Stimulated activated CD4-positive, alpha-beta T cell treated with anti-CD3 and anti-CD28 coated beads, Interleukin-15, amount 100 ng/mL, for 1 hour (primary cell): ENCODE measurements around the gene MOB3A.

Source experiments
- DNase-seq, 2 donors: peaks; one replicate each; pipeline ENCODE4 v3.0.0-alpha.2; 2020; ENCODE audit warnings: low read depth in 1 of 2, low spot score in 1 of 2

The MOB3A gene

DNA sequence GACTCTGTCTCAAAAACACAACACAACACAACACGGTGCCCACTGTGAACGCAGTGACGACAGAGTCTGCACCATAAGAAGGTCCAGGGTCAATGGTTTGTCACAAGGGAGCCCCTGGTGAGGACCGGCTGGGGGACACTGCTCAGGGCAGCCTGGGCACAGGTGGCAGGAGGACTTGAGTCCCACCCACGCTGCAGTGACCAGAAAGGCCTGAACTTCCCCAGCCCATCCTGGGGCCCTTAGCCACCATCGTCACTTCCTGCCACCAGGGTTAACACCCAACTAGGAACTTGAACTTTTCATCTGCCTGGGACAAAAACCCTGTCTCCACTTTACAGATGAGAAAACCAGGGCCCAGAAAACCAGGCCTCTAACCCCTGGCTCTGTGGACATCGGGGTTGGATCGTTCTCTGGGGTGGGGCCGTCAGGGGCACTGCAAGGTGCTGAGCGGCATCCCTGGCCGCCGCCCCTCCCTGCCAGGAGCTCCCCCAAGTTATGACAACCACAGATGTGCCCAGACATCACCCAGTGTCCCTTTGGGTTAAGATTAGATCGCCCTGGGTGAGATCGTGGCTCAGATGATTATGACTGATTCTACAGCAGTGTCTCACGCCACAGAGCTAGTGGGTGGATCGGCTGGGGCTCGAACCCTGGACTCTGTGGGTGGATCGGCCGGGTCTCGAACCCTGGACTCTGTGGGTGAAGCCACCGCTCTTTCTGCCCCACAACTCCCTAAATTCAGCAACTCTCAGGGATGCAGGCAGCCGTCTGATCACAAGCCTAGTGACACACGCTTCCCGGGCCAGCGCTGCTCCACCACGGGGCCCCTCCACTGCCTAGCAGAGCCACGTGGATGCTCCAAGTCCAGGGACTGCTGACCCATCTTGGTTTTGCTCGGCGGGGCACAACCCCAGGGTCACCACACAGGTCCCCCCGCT lies 14.0 kb downstream of the MOB3A start:
- no peak for DNase-seq

DNA sequence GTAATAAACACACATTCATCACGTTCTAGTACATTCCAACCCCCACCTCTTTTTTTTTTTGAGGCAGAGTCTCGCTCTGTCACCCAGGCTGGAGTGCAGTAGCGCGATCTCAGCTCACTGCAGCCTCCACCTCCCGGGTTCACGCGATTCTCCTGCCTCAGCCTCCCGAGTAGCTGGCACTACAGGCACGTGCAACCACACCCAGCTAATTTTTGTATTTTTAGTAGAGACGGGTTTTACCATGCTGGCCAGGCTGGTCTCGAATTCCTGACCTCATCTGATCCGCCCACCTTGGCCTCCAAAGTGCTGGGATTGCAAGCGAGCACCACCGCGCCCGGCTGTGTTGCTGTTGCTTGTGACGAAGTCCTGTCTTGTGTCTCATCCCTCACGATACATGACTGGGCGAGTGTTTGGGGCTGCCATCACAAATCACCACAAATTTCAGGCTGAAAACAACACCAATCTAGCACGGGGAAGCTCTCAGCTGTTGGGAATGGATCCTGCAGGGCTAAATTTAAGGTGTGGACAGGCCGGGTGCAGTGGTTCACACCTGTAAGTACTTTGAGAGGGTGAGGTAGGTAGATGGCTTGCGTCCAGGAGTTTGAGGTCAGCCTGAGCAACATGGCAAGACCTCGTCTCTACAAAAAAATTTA lies 15.7 kb downstream of the MOB3A start:
- DNase-seq: no peak

DNA sequence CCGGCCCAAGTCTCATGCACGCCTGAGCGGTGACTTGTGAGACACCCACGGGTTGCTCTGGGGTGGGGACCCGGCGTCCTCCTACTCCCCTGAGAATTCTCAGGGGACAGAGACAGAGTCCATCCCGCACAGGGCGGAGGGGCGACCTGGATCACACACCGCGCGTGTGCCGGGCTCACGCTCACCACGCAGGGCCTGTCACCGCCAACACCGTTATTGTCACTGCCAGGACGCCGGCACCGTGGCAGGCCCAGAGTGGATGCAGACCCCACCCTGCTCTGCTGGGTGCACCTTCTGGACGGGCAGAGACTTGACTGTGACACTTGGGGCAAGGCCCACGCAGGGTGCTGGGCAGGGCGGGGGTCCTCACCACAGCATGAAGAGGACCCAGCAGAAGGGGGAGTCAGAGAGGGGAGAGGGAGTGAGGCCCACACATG lies 16.2 kb downstream of the MOB3A start:
- DNase-seq: no peak

DNA sequence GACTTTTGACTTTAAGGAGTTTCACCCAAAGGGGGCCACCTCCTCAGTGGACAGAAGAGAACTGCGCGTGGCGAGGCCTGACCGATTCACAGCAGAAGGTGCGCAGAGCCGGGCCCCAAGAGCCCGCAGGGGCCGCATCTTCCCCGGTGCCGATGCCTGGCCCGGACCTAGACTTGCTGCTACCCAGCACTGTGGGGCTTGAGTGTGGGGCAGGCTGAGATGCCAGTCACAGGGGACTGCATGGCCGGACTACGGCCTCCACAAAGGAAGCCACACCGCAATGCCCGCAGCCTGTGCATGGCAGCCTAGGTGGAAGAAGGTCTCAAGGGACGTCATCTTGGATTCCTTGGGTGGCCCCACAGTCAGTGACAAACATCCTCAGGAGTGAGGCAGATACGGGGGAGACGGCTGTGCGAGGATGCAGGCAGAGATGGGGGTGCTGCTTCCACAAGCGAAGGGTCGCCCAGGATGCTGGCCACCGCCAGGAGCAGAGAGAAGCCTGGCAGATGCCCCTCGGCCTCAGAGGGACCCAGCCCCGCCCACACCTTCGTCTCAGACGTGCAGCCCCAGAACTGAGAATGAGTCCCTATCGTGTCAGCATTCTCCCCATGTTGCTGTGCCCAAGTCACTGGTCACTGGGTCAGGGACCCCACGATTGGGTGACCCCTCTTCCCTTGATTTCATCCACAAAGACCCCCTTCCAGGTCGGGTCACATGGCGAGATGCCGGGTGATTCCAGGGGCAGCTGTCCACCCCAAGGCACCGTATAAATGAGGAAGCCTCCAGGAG lies 16.9 kb downstream of the MOB3A start:
- DNase-seq: no peak

DNA sequence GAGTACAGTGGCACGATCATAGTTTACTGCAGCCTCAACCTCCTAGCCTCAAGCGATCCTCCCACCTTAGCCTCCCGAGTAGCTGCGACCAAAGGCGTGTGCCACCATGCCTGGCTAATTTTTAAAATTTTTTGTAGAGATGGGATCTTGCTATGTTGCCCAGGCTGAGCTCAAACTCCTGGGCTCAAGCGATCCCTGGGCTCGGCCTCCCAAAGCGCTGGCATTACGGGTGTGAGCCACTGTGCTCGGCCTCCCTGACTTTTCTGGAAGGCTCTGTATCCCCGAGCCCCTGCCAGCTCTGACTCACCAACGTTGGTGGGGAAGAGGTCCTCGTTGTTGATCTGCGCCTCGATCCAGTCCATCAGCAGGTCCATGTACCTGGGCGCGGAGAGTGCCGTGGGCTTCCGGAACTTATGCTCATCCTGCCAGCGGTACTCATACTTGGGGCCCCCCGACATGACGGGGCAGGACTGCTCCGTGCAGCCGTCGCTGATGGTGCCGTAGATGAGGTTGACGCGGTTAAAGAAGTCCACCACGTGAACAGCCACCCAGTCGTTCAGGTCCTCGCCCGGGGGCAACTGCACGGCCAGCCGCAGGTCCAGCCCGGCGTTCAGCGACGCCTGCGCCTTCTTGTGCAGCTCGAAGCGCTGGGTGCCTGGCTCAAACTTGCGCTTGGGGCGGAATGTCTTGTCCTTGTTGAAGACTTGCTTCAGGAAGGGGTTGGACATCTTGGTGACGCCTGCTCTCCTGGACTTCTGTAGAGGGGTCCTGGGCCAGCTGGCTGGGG lies 18.1 kb downstream of the MOB3A start:
- DNase-seq: no peak

DNA sequence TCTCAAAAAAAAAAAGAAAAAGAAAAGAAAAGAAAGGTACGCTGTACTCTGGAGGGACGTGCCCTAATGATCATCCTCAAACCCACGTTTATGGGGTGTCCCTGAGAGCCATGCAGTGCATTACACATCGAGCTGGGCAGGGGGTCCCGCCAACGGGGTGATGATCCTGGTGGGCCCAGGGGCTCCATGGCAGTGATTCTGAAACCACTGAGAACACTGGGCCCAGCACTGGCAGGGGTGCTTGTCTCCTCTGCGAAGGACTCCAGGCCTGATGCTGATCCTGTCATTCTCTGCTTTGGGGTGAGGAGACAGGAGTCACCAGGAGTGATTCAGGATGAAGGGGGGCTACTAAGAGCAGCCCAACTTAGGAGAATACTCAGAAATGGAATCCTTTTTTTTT lies 18.7 kb downstream of the MOB3A start:
- no peak for DNase-seq

DNA sequence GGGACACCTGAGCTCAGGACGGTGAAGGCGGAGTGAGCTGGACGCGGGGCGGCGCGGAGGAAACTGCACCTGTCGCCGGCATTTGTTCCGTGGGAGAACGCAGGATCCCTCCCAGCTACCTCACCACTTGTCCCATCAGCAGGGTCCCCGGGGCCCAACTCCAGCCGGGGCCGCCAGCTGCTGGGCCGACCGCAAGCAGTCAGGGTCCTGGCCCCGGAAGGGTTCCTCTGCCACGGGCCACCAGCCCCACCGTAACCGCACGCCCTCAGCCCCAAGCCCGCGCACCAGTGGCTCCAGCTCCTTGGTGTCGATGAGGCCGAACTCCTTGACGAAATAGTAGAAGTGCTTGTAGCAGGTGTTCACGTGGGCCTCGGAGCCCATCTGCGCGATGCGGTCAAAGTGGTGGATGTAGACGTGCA lies 19.6 kb downstream of the MOB3A start:
- DNase-seq: no peak

DNA sequence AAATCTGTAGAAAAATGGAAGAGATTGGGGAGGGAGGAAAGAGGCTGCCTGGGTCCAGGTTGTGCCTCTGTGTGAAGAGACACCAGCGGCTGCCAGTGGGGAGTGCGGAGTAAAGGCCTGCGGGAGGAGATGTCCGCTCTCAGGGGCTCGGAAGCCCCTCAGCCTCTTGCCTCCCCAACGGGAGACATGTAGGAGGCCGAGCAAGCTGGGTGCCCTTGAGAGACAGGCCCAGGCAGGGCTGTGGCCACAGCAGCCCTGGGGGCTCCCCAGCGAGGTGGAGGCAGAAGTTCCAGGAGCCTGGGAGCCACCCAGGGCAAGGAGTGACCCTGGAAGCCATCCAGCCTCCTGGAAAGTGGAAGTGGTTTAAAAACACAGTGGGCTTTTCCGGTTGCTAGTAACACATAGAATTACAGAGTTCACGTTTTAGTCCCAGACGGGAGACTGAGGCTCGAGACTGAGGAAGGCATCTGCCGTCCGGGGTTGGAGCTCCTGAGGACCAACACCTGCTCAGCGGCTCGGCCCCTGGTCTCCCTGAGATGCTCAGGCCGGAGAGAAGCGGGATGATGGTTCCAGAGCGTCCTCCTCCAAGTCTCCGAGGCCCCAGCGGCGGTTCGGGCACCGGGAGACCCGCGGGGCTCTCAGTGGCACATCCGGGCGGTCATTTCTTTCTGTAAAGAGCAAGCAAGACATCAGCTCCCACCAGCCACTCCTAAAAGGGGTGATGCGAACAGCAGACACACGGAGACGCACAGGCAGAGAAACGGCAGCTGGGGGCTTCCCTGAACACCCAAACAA lies 23.2 kb downstream of the MOB3A start:
- DNase-seq: no peak

DNA sequence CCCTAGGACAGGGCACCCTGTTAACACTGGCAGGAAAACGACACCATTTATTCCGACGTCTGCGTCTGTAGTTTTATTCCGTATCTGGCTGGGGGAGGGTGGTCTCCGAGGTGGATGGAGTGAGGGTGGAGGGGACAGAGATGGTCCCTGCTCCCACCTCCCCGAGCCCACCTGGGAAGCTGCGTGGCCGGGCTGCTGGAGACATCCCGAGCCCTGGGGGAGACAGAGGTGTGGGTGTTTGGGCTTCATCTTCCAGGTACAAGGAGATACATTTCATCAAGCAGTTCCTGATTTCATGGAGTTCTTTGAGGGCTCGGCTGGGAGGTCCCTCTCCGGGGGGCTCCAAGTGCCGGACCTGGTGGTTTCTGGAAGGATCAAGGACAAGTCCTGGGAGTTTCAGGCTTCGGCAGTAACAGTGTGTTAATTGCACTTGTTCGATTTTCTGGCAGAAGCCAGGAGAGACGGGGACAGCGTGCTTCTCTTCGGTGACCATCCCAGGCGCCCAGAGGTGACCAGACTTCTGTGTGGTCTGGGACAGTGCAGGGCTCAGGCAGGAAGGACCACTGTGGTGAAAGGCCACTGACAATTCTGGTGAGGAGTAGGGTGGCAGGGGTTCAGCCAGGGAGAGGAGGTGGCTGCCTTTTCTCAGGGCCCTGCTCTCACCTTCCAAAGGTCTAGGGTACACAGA lies 25.0 kb downstream of the MOB3A start:
- DNase-seq: no peak

DNA sequence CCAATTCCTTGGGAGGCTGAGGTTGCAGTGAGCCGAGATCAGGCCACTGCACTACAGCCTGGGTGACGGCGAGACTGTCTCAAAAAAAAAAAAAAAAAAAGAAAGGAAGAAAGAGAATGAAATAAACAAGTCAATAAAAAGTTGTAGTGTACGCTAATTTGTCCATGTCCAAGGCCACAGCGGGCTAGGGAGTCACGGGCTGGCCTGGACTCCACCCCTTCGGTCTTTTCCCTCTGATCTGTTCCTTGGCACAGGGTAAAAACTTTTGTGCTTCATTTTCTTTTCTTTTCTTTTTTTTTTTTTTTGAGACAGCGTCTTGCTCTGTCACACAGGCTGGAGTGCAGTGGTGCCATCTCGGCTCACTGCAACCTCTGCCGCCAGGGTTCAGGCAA lies 25.7 kb downstream of the MOB3A start:
- no peak for DNase-seq

DNA sequence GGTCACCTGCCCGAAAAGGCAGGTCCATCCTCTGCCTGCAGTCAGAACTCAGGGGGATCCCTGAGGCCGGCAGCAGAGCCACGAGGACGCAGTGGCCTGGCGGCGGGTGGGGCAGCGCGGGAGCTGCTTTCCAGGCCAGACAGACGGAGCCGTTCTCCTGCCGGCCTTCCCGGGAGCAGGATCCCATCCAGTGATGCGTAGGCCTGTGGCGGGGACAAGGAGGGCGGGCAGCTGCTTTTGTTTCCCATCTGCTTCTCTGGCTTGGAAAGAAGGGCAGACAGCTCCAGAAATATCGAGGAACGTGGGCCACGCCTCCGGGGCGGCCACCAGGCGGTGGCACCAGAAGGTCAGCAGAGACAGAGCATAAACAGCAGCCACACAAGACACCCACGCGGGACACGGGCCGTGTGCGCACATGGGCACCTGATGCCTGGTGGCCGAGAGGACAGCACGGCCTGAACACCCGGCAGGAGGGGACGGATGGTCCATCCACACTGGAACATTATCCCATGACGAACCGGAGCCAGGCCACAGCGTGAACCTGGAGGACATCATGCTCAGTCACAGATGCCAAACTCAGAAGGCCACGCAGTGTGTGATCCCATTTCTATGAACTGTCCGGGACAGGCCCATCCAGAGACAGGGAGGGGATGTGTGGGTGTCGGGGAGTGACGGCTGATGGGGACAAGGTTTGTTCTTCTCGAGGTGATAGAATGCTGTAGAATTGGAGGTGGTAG lies 31.2 kb downstream of the MOB3A start:
- DNase-seq: no peak

DNA sequence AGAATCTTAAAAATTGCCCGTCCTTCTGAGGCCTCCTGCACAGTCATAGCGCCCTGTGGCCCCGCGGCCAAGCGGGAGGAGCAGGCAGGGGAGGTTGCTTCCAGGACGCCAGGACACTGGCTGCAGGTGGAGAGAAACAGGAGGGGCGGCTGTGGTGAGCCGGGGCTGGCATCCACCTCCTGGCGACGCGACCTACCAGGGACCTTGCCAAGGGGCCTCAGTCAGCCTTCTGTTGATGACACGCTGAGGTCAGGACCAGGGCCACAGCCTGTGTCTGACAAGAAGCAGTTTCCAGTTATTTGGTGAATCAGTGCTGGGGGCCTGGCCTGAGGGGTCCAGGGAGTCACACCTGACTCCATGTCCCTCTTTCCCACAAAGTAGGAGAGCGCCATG lies 31.7 kb downstream of the MOB3A start:
- no peak for DNase-seq

DNA sequence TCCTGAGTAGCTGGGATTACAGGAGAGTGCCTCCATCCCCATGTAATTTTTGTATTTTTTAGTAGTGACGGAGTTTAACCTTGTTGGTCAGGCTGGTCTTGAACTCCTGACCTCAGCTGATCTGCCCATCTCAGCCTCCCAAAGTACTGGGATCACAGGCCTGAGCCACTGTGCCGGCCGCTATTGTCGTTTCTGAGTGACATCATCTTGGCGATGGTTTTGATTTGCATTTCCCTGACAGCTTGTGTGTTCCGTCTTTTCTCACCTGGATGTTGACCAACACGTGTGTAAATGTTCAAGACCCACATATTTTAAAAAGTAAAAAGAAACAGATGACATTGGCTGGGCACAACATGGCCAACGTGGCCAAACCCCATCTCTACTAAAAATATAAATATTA lies 32.3 kb downstream of the MOB3A start:
- no peak for DNase-seq

DNA sequence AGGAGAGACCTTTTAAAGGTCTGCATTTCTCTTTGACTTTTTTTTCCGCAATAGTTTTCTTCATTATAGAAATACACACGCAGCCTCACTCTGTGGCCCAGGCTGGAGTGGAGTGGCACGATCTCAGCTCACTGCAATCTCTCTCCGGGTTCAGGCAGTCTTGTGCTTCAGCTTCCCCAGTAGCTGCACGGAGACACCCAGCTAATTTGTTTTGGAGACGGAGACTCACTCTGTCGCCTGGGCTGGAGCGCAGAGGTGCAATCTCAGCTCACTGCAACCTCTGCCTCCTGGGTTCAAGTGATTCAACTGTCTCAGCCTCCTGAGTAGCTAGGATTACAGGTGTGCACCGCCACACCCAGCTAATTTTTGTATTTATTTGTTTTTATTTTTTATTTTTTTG lies 33.4 kb downstream of the MOB3A start:
- no peak for DNase-seq

DNA sequence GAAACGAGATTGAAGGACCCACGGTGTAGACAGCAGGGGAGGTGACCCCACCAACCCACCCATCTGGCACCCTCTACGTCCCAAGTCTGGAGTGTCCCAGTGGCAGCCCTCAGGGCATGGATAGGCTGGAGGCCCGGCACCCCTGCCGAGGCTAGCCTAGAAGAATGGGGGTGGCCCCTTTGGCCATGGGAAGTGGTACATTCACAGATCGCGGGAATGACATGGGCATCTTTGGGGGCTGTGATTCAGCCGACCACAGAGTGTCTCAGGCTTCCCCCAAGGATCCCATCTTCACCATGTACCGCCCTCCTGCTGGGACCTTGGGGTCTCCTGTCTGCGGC lies 33.8 kb downstream of the MOB3A start:
- no peak for DNase-seq

DNA sequence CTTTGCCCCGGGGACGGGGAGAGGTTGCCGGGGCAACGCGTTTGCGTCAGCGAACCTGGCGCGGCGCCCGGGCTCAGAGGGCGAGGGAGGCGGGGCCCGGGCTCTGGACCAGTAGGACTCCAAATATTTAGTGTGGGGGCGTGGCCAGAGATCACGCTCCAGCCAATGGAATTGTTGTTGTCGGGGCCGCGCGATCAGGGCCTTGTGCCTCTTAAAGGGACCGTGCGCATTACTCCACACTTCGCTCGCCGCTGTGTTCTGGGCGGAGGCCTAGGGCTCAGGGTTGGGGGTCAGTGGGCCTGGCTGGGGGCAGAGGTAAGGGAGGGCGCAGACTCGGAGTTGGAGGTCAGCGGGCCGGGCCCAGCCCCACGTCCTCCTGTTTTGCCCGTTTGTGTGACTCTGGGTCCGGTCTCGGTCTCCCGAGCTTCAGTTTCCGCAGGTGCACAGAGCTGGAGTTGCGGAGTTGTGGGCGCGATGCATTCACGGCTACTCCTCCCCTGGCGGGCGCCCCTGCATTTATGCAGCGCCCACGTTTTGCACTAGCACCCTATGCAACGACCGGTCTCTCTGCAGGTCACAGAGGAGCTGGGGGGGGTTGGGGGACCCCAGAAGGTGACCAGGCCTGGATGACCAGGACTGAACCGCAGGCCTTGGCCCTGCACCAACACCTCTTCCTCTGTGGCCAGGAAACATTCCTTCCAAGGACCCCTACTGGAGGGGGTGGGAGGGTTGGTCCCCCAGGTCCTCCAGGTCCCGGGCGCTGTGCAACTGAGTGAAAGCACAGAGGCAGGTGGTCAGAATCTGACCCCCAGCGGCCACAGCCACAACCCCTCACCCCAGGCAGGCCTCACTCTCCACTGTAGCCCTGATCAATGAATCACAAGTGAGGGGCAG lies 34.4 kb downstream of the MOB3A start:
- peak; percentile 99 to 100 for DNase-seq

DNA sequence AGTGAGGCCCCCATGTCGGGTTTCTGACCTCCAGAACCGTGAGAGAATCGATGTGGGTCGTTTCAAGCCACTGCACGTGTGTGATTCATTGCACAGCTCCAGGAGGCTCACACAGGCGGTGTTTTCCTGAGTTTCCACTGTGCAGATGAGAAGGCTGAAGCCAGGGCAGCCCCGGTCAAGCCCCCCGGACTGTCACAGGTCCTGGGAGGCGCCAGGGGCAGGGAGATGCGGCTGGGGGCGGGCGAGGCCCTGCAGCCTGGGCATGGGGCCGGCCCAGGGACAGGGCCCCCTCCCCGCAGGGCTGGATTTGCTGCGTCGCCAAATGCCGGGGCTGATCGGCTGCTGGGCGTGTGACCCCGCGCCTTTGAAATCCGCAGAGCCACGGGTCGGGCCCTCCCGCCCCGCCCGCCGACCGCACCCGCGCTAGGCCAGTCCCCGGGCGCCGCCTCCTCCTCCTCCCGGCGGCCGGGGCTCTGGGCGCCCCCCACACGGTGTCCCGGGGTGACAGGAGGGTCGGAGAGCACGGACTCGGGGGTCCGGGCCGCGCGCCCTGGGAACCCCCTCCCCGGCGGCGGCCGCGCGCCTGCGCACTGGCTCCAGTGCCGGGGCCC lies 35.1 kb downstream of the MOB3A start:
- no peak for DNase-seq
